Measurements from ENCODE around the gene FRK. TPM values are rescaled to one million over a fixed set of nuclear protein-coding genes. Genes with fewer than 3 reads are reported as not detected.
"Not testable (repeated sequence)": the region's sequence is repeated elsewhere in the genome, so short reads cannot be mapped to it uniquely, and the experiment has no call there.

FRK gene
- total RNA-seq, 1 experiment from 2014 or later: 2.0 TPM

GRCh38 chr6:115891750-115892149 lies 168.9 kb downstream of the FRK start:
- DNase-seq: no peak
- H3K27me3 ChIP-seq: no peaks in the 10 kb centered on the region
- no peaks in the 10 kb centered on the region for H3K4me1 ChIP-seq
- H3K4me3 ChIP-seq: no peak overlapping the region
- no peak overlapping the region for H3K27ac ChIP-seq
- H3K9me3 ChIP-seq (replicated peaks): no peaks in the 10 kb centered on the region
- H3K36me3 ChIP-seq: no peaks in the 10 kb centered on the region

DNA sequence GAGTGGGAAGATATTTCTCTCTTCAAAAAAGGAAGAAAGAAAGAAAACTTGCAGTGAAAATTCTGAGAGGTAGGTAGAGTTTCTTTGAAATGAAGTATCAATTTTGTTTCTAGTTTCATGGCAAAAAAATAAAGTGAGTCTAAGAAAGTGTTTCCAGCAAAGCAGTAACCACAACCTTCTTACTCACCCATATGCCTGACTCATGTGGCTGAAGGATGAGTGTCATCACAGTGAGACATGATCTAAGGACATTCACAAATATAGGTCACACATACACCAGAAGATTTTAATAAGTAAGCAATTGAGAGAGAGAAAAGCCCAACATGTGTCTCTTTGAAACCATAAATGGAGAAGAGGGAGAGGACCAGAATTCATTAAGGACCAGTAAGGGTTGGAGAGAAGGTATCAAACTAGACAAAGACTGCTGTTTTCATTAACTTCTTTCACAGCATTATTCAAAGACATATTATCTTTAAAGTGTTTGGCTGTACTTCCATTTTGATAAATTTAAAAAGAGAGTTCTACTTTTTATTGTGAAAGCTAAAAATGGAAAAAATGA lies 169.5 kb downstream of the FRK start:
- Histone ChIP-seq H3K9me3 (replicated peaks) (no peaks in the 10 kb centered on the region), H3K4me3 (no peak overlapping the region), H3K4me1 (no peaks in the 10 kb centered on the region), H3K36me3 (no peaks in the 10 kb centered on the region), H3K27me3 (no peaks in the 10 kb centered on the region), H3K27ac (no peak overlapping the region)
- DNase-seq: no peak

DNA sequence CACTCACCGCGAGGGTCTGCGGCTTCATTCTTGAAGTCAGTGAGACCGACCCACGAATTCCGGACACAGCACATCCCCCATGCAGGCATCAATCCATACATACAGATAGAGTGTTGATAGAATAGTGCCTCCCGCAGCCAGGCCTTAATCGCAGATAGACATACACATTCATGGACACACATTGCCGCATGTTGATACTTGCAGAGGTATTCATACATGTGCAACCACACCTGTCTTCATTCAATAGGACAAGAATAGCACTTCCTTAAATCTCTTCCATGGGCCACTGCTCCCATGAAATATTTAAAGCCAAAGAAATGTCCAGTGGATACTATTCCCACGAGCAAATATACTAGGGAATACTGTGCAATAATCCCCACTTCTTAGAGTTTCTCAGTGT lies 170.5 kb downstream of the FRK start:
- Histone ChIP-seq H3K9me3 (replicated peaks) (no peaks in the 10 kb centered on the region), H3K36me3 (no peaks in the 10 kb centered on the region), H3K27me3 (no peaks in the 10 kb centered on the region), H3K27ac (no peak overlapping the region), H3K4me3 (no peak overlapping the region), H3K4me1 (no peaks in the 10 kb centered on the region)
- DNase-seq: no peak

- not testable (repeated sequence) for DNase-seq; H3K27ac ChIP-seq; H3K4me1 ChIP-seq; H3K9me3 ChIP-seq (replicated peaks); H3K36me3 ChIP-seq; H3K27me3 ChIP-seq; H3K4me3 ChIP-seq
Observed at GRCh38 chr6:115888687-115889470, 171.8 kb downstream of the FRK start.

DNA sequence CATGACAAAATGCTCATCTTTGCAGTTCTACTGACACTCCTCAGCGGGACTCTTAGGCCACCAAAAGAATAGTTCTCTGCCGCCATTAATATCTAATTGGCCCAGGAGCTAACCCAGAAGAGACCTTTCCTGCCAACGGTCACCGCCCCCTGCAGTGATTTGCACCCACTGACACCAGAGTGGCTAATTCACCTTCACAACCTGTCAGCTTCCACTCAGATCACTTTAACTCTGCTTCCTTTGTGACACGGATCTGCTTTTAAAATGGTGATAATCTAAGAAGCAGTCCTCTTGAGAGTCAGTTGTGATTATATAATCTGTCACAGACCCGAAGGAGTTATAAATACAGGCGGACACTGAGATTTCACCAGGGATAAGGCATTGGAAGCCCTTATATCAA lies 172.8 kb downstream of the FRK start:
- Histone ChIP-seq H3K27me3 (no peaks in the 10 kb centered on the region), H3K9me3 (replicated peaks) (no peaks in the 10 kb centered on the region), H3K36me3 (no peaks in the 10 kb centered on the region), H3K27ac (no peak overlapping the region), H3K4me1 (no peaks in the 10 kb centered on the region), H3K4me3 (no peak overlapping the region)
- DNase-seq: no peak

DNA sequence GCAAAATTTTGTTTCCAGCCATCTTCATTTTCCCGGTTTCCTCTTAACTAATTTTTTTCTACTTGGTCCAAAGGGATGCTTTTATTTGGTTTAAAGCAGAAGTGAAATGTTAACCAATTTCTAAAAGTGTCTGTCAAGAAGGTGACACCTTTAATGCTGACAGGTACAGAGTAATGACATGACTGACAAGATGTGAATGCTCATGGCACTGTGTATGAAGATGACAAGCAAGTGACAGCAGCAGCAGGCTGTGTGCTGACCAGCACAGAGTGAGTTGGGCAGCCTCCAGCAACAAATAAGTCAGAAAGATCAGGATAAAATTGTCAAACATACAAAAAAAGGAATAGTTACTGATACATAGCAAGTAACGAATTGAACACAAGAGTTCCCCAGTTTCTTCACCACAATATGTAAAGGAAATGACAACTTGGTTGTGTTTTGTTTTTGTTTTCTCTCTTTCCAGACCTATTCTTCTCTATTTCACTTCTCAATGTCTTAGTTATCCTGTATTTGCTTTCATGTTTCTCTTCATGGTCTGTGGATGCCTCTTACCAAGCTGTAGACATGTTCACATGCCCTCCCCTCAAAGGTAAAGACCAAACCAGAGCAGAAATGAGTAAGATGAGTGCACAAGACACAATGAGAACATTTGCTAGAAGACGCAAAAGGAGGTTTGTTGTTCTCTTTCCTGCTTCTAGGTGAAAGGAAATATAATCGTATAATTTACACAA lies 174.9 kb downstream of the FRK start:
- no peak overlapping the region for H3K27ac ChIP-seq
- H3K4me1 ChIP-seq: no peaks in the 10 kb centered on the region
- H3K4me3 ChIP-seq: no peak overlapping the region
- no peaks in the 10 kb centered on the region for H3K36me3 ChIP-seq
- H3K27me3 ChIP-seq: no peaks in the 10 kb centered on the region
- H3K9me3 ChIP-seq (replicated peaks): no peaks in the 10 kb centered on the region
- DNase-seq: no peak

GRCh38 chr6:115882771-115883170 lies 177.9 kb downstream of the FRK start:
- no peak for DNase-seq
- Histone ChIP-seq H3K4me1 (no peaks in the 10 kb centered on the region), H3K36me3 (no peaks in the 10 kb centered on the region), H3K4me3 (no peak overlapping the region), H3K27ac (no peak overlapping the region), H3K9me3 (replicated peaks) (no peaks in the 10 kb centered on the region), H3K27me3 (no peaks in the 10 kb centered on the region)

DNA sequence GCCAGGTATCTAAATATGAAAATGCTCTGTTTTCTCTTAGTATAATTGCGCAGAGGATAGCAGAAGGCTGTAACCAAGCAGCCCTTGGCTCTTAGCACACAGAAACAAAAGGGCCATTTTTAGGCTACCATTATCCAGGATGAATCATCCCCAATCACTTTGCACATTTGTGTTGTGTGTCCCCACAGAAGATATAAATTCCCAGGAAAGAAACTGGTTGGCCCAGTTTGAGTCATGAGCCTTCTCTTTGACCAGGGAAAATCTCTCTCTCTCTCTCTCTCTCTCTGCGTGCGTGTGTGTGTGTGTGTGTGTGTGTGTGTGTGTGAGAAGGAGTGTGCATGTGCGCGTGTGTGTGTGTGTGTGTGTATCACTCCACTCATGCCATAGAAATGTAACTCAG lies 178.5 kb downstream of the FRK start:
- Histone ChIP-seq H3K9me3 (replicated peaks) (no peaks in the 10 kb centered on the region), H3K4me3 (no peak overlapping the region), H3K36me3 (no peaks in the 10 kb centered on the region), H3K4me1 (no peaks in the 10 kb centered on the region), H3K27ac (no peak overlapping the region), H3K27me3 (no peaks in the 10 kb centered on the region)
- DNase-seq: peak in 1 of 2 experiments; percentile 19

Other genes starting within 250 kb of the FRK start
- gene NT5DC1, start 40.0 kb upstream of the FRK start, total RNA-seq (2014; rRNA removed; shearing (Covaris generic)): 14.0 and 15.4 TPM in 2 replicates
- 0.03 and 0.06 TPM in 2 replicates for gene COL10A1, start 65.2 kb upstream of the FRK start, total RNA-seq (2014; rRNA removed; shearing (Covaris generic))
- gene TSPYL4, start 193.2 kb upstream of the FRK start, total RNA-seq (2014; rRNA removed; shearing (Covaris generic)): 12.3 and 13.4 TPM in 2 replicates
- gene TSPYL1, start 219.0 kb upstream of the FRK start, total RNA-seq (2014; rRNA removed; shearing (Covaris generic)): 57.6 and 61.9 TPM in 2 replicates